GM13977 (cell line): ENCODE data around the gene MALRD1.

Experiments
- DNase-seq: peaks from one replicate; pipeline ENCODE4 v3.0.0; 2012; ENCODE audit warnings: low spot score
- CTCF ChIP-seq: IDR thresholded peaks from 2 replicates; pipeline ENCODE4 v1.5.1; 2012; ENCODE audit warnings: mild to moderate bottlenecking, control low read depth; ENCODE audit not compliant: insufficient read depth; ENCODE audit errors: extremely low read depth, missing control alignments
- in situ Hi-C: fragments of 300-500 bp; cut with MboI; formaldehyde crosslinking; loops from one replicate; pipeline ENCODE4 v1.12.0; 2022; ENCODE audit warnings: low sequenced_read_pairs, low pct_unique_long_range_greater_than_20kb, mixed read lengths, inconsistent platforms; ENCODE audit not compliant: unreplicated experiment

The MALRD1 gene

GRCh38 chr10:19705250-19705649, 656.6 kb downstream of the MALRD1 start:
- DNase-seq: no peak

GRCh38 chr10:19706904-19707303, 658.3 kb downstream of the MALRD1 start:
- DNase-seq: no peak
- TF ChIP-seq CTCF: no peak
- in situ Hi-C loops: no loop called here

More at GRCh38 chr10:19705250-19705649, 656.6 kb downstream of the MALRD1 start:
- no peak for TF ChIP-seq CTCF
- in situ Hi-C loops: no loop called here

- no peak for TF ChIP-seq CTCF
- in situ Hi-C loops: no loop called here
- DNase-seq: no peak
These were observed 658.8 kb downstream of the MALRD1 start for GRCh38 chr10:19707376-19707775.

GRCh38 chr10:19708031-19708430, 659.4 kb downstream of the MALRD1 start:
- in situ Hi-C loops: no loop called here
- DNase-seq: no peak
- no peak for TF ChIP-seq CTCF

- DNase-seq: no peak
- no peak for TF ChIP-seq CTCF
- in situ Hi-C loops: no loop called here
These were observed 662.0 kb downstream of the MALRD1 start for GRCh38 chr10:19710600-19710999.

GRCh38 chr10:19713159-19713558, 664.6 kb downstream of the MALRD1 start:
- in situ Hi-C loops: no loop called here
- TF ChIP-seq CTCF: no peak
- no peak for DNase-seq

GRCh38 chr10:19713800-19714525, 665.4 kb downstream of the MALRD1 start:
- in situ Hi-C loops: no loop called here
- no peak for TF ChIP-seq CTCF
- no peak for DNase-seq
